ENCODE measurements around the gene CFAP69. TPM values are rescaled to one million over a fixed set of nuclear protein-coding genes. Genes with fewer than 3 reads are reported as not detected.

Gene CFAP69
- total RNA-seq (10 to 100 TPM; 13.0 to 60.0 TPM), polyA plus RNA-seq (1 to 10 TPM; 1.8 to 5.1 TPM)
- long read RNA-seq, donor 1: 0 reads
- long read RNA-seq, donor 2: 0 reads
- long read RNA-seq, donor 3: 0 reads
- long read RNA-seq, donor 4, partial matches to known transcripts: 5 of 5 reads
- long read RNA-seq, donor 4, other reads (novel, unspliced or antisense): 0 of 5 reads
- long read RNA-seq, donor 5, partial matches to known transcripts: 0 of 1 reads
- long read RNA-seq, donor 5, other reads (novel, unspliced or antisense): 0 of 1 reads

- H3K4me3 ChIP-seq: peak within 1 kb of the TSS; percentile 83
- DNase-seq (peak; percentile 94 to 95 (median 94)), ATAC-seq (ENCODE audit: insufficient read depth, low FRiP score) (peak; percentile 96)
- WGBS, 2 donors: 0 to 1% methylated on average over 54 to 59 of the region's 59 CpGs
- H3K27ac ChIP-seq (ENCODE audit: low read depth in 1 of 2, low read length in 1 of 2): peak within 1 kb of the TSS in 1 of 2 donors; percentile 64
- TF ChIP-seq, protein P1, sequence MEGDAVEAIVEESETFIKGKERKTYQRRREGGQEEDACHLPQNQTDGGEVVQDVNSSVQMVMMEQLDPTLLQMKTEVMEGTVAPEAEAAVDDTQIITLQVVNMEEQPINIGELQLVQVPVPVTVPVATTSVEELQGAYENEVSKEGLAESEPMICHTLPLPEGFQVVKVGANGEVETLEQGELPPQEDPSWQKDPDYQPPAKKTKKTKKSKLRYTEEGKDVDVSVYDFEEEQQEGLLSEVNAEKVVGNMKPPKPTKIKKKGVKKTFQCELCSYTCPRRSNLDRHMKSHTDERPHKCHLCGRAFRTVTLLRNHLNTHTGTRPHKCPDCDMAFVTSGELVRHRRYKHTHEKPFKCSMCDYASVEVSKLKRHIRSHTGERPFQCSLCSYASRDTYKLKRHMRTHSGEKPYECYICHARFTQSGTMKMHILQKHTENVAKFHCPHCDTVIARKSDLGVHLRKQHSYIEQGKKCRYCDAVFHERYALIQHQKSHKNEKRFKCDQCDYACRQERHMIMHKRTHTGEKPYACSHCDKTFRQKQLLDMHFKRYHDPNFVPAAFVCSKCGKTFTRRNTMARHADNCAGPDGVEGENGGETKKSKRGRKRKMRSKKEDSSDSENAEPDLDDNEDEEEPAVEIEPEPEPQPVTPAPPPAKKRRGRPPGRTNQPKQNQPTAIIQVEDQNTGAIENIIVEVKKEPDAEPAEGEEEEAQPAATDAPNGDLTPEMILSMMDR (IDR thresholded peaks at IDR 0.05; ENCODE audit: control extremely low read depth, extremely low read depth): no peak
- H3K9ac ChIP-seq (ENCODE audit: insufficient read depth in 1 of 2, low read length in 2 of 2): peak within 1 kb of the TSS; percentile 80 to 92
- peaks cover 0 to 9% (median 0%) of the 10 kb centered on the region in 5 donors for H3K4me1 ChIP-seq (ENCODE audit: control insufficient read depth in 5 of 5, insufficient read depth in 5 of 5, low read length in 5 of 5)
- peaks cover 0 to 2% (median 0%) of the 10 kb centered on the region in 4 donors for H3K36me3 ChIP-seq (ENCODE audit: control insufficient read depth in 4 of 4, insufficient read depth in 4 of 4, low read length in 4 of 4)
- H3K9me3 ChIP-seq (ENCODE audit: control insufficient read depth in 4 of 4, insufficient read depth in 3 of 4, low read length in 3 of 4): no peaks in the 10 kb centered on the region
- peaks cover 0 to 2% (median 0%) of the 10 kb centered on the region in 3 donors for H3K27me3 ChIP-seq (ENCODE audit: control insufficient read depth in 3 of 3, insufficient read depth in 3 of 3, low read length in 2 of 3)
These were observed at the start of gene CFAP69 for GRCh38 chr7:90244909-90245851. CFAP69 (plus strand) TSS chr7:90245174; CDS start chr7:90245425, 251 bp downstream.

GRCh38 chr7:90201500-90202195 lies 43.3 kb upstream of the CFAP69 start:
- Histone ChIP-seq H3K9me3 (ENCODE audit: control insufficient read depth in 4 of 4, insufficient read depth in 3 of 4, low read length in 3 of 4) (no peaks in the 10 kb centered on the region), H3K9ac (ENCODE audit: insufficient read depth in 1 of 2, low read length in 2 of 2) (no peak overlapping the region), H3K4me1 (ENCODE audit: control insufficient read depth in 5 of 5, insufficient read depth in 5 of 5, low read length in 5 of 5) (no peaks in the 10 kb centered on the region), H3K27ac (ENCODE audit: low read depth in 1 of 2, low read length in 1 of 2) (no peak overlapping the region), H3K27me3 (ENCODE audit: control insufficient read depth in 3 of 3, insufficient read depth in 3 of 3, low read length in 2 of 3) (no peaks in the 10 kb centered on the region), H3K36me3 (ENCODE audit: control insufficient read depth in 4 of 4, insufficient read depth in 4 of 4, low read length in 4 of 4) (no peaks in the 10 kb centered on the region), H3K4me3 (no peak overlapping the region)
- TF ChIP-seq, protein P1 (IDR thresholded peaks at IDR 0.05; ENCODE audit: control extremely low read depth, extremely low read depth): no peak
- WGBS, 2 donors: 93 to 95% methylated on average over 2 of the region's 2 CpGs
- no peak for DNase-seq
- ATAC-seq (ENCODE audit: insufficient read depth, low FRiP score): no peak

DNA sequence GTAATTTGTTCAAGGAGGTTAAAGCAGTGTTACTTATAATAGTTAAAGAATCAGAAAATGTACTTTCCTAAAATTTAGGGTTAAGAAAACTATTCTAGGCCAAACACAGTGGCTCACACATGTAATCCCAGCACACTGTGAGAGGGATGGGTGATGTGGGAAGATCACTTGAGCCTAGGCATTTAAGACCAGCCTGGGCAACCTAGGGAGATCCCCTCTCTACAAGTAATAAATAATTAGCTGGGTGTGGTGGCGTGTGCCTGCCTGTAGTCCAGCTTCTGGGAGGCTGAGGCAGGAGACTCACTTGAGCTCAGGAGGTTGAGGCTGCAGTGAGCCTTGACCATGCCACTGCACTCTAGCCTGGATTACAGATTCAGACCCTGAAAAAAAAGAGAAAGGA lies 37.0 kb upstream of the CFAP69 start:
- H3K27ac ChIP-seq (ENCODE audit: low read depth in 1 of 2, low read length in 1 of 2): no peak overlapping the region
- no peaks in the 10 kb centered on the region for H3K36me3 ChIP-seq (ENCODE audit: control insufficient read depth in 4 of 4, insufficient read depth in 4 of 4, low read length in 4 of 4)
- peaks cover 0 to 16% (median 5%) of the 10 kb centered on the region in 5 donors for H3K4me1 ChIP-seq (ENCODE audit: control insufficient read depth in 5 of 5, insufficient read depth in 5 of 5, low read length in 5 of 5)
- H3K4me3 ChIP-seq: no peak overlapping the region
- H3K9me3 ChIP-seq (ENCODE audit: control insufficient read depth in 4 of 4, insufficient read depth in 3 of 4, low read length in 3 of 4): peaks cover 0 to 2% (median 0%) of the 10 kb centered on the region in 4 donors
- ATAC-seq (ENCODE audit: insufficient read depth, low FRiP score): no peak
- no peak overlapping the region for H3K9ac ChIP-seq (ENCODE audit: insufficient read depth in 1 of 2, low read length in 2 of 2)
- no peaks in the 10 kb centered on the region for H3K27me3 ChIP-seq (ENCODE audit: control insufficient read depth in 3 of 3, insufficient read depth in 3 of 3, low read length in 2 of 3)
- TF ChIP-seq, protein P1 (IDR thresholded peaks at IDR 0.05; ENCODE audit: control extremely low read depth, extremely low read depth): no peak
- no peak for DNase-seq
- 84 to 96% methylated on average over 1 of the region's 1 CpG for WGBS, 2 donors

Data from lung (tissue), 16 donors.